Measurements from ENCODE around the gene IMMT. TPM values are rescaled to one million over a fixed set of nuclear protein-coding genes. Genes with fewer than 3 reads are reported as not detected.

The IMMT gene
- polyA plus RNA-seq, 1 donor (not counting 4 experiments of a cell fraction or from before 2014, with no cell fraction given), result 91.5 TPM

- TF ChIP-seq CTCF (optimal IDR thresholded peaks at IDR 0.05 in 1 of 3, IDR thresholded peaks at IDR 0.05 in 1 of 3, conservative IDR thresholded peaks at IDR 0.05 in 1 of 3; ENCODE audit: extremely low read depth in 1 of 3, insufficient read depth in 2 of 3, low read length in 3 of 3), result no peak
- TF ChIP-seq EZH2 (IDR thresholded peaks at IDR 0.05; ENCODE audit: low read length), result no peak
- H3K27me3 ChIP-seq (ENCODE audit: control insufficient read depth, extremely low read depth, insufficient read depth, low read length), result no peaks in the 10 kb centered on the region
- no peak overlapping the region for H3K9ac ChIP-seq (ENCODE audit: control insufficient read depth, extremely low read depth, insufficient read depth, low read length)
- no peak overlapping the region for H3K27ac ChIP-seq (ENCODE audit: control insufficient read depth, insufficient read depth, low read length)
- no peaks in the 10 kb centered on the region for H3K9me3 ChIP-seq (ENCODE audit: control insufficient read depth, low read depth, low read length)
- H4K20me1 ChIP-seq (ENCODE audit: control insufficient read depth, extremely low read depth, insufficient read depth, low read length), result no peaks in the 10 kb centered on the region
- H3K9me1 ChIP-seq (ENCODE audit: control insufficient read depth, extremely low read depth, insufficient read depth, low read length), result no peaks in the 10 kb centered on the region
- dilution Hi-C loops (cut with MboI; ENCODE audit: extremely low pct_ligation_motif_present, low sequenced_read_pairs), result no loop called here
- H3K4me3 ChIP-seq (ENCODE audit: control insufficient read depth in 2 of 3, extremely low read depth in 1 of 3, insufficient read depth in 2 of 3, low read depth in 1 of 3, low read length in 3 of 3), result no peak overlapping the region
- no peaks in the 10 kb centered on the region for H3K4me1 ChIP-seq (ENCODE audit: control insufficient read depth, extremely low read depth, insufficient read depth, low read length)
- DNase-seq (ENCODE audit: low read depth, low spot score), result no peak
- H2AFZ ChIP-seq (ENCODE audit: control insufficient read depth, low read length), result no peak overlapping the region
- H3K79me2 ChIP-seq (ENCODE audit: control insufficient read depth, insufficient read depth, low read length), result no peaks in the 10 kb centered on the region
- H3K36me3 ChIP-seq (ENCODE audit: control insufficient read depth in 2 of 2, extremely low read depth in 1 of 2, insufficient read depth in 2 of 2, low read length in 2 of 2), result peaks cover 21 to 34% of the 10 kb centered on the region in 2 experiments
- no peak for FAIRE-seq
- no peak overlapping the region for H3K4me2 ChIP-seq (ENCODE audit: control insufficient read depth, extremely low read depth, insufficient read depth, low read depth, low read length)
Observed at GRCh38 chr2:86143307-86143706, 52.0 kb downstream of the IMMT start.

DNA sequence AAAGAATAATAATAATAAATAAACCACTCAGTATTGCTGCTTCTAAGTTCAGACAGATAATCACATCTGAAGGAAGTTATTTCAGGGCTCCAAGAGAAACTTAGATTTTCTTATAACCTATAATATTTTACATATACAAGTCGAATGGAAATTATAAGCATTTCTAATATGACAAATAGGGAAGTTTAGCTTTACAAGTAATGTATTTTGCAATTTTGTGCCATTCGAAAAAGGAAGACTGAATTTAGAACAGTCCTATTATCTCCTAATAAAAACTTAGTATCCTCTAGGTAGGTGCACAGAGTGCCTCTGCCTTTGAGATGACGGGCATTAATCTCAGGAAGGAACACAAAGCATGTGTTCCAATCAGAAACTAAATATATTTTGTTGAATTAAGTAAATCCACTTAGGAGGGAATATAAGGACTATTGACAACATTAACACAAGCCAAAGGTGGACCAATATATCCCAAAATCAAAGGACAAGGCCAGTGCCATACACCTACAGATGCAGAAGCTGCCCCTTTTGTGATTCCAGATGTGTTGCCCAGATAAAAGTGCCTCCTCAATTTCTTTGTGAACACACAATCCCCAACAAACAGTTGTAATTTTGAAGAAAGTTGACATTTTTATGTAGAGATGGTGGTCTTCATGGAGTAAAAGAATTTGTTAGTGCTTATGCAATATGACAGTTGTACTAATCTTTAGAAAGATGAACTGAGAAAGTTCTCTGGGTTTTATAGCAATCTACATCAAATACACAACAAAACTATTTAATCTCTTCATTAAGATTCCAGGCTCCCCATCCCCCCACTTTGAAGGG is 52.6 kb downstream of the IMMT start:
- TF ChIP-seq CTCF (optimal IDR thresholded peaks at IDR 0.05 in 1 of 3, IDR thresholded peaks at IDR 0.05 in 1 of 3, conservative IDR thresholded peaks at IDR 0.05 in 1 of 3; ENCODE audit: extremely low read depth in 1 of 3, insufficient read depth in 2 of 3, low read length in 3 of 3) (no peak), EZH2 (IDR thresholded peaks at IDR 0.05; ENCODE audit: low read length) (no peak)
- Histone ChIP-seq H3K4me2 (ENCODE audit: control insufficient read depth, extremely low read depth, insufficient read depth, low read depth, low read length) (no peak overlapping the region), H3K9me3 (ENCODE audit: control insufficient read depth, low read depth, low read length) (no peaks in the 10 kb centered on the region), H2AFZ (ENCODE audit: control insufficient read depth, low read length) (no peak overlapping the region), H3K4me1 (ENCODE audit: control insufficient read depth, extremely low read depth, insufficient read depth, low read length) (no peaks in the 10 kb centered on the region), H3K27ac (ENCODE audit: control insufficient read depth, insufficient read depth, low read length) (no peak overlapping the region), H3K4me3 (ENCODE audit: control insufficient read depth in 2 of 3, extremely low read depth in 1 of 3, insufficient read depth in 2 of 3, low read depth in 1 of 3, low read length in 3 of 3) (no peak overlapping the region), H3K36me3 (ENCODE audit: control insufficient read depth in 2 of 2, extremely low read depth in 1 of 2, insufficient read depth in 2 of 2, low read length in 2 of 2) (peaks cover 23 to 35% of the 10 kb centered on the region in 2 experiments), H3K9me1 (ENCODE audit: control insufficient read depth, extremely low read depth, insufficient read depth, low read length) (no peaks in the 10 kb centered on the region), H3K79me2 (ENCODE audit: control insufficient read depth, insufficient read depth, low read length) (no peaks in the 10 kb centered on the region), H4K20me1 (ENCODE audit: control insufficient read depth, extremely low read depth, insufficient read depth, low read length) (no peaks in the 10 kb centered on the region), H3K27me3 (ENCODE audit: control insufficient read depth, extremely low read depth, insufficient read depth, low read length) (no peaks in the 10 kb centered on the region), H3K9ac (ENCODE audit: control insufficient read depth, extremely low read depth, insufficient read depth, low read length) (no peak overlapping the region)
- dilution Hi-C loops (cut with MboI; ENCODE audit: extremely low pct_ligation_motif_present, low sequenced_read_pairs), result no loop called here
- FAIRE-seq, result no peak
- no peak for DNase-seq (ENCODE audit: low read depth, low spot score)
